Measurements from ENCODE around the gene POLL.

The POLL gene

DNA sequence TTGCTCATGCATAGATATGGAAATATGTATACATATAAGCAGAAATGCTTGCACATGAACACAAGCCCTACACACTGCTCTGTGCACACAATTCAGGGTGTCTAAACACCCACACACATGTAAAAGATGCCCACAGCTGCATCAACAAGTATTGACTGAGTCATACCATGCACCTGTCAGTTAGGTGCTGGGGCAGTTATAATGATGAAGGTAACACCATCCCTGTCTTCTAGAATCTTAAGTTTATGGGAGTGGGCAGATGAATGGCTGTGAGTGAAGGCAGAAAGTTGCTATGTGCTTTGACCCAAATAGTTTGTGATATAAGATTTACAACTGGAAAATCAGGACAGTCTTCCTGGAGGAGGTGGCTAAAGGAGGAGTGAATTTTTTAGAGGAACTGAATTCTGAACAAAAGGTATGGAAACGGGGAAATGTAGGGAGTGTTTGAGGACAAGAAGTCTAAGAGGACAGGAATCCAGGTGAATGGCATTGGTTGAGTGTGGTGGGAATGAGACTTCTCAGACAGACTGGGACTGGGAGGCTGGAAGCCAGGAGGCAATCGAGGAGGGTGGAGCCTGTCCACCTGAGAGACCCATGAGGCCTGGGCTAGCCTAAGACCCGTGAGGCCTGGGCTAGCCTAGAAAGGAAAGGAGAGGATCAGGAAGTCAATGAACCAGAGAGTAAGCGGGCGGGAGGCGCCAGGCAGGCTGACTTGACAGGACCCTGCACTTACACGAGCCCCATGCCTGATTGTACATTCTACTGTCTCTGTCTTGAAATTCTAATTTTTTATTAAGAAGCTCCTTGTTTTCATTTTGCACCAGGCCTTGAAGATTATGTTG is 20.7 kb downstream of the POLL start:
- no peak for TF ChIP-seq CTCF (IDR thresholded peaks at IDR 0.05; ENCODE audit: low read depth, low read length)
- H3K4me3 ChIP-seq (ENCODE audit: low read depth, low read length), result no peak overlapping the region

- H3K4me3 ChIP-seq (ENCODE audit: low read depth, low read length), result no peak overlapping the region
- no peak for TF ChIP-seq CTCF (IDR thresholded peaks at IDR 0.05; ENCODE audit: low read depth, low read length)
Measured at GRCh38 chr10:101566333-101567164, 21.5 kb downstream of the POLL start.

- no peak for TF ChIP-seq CTCF (IDR thresholded peaks at IDR 0.05; ENCODE audit: low read depth, low read length)
- no peak overlapping the region for H3K4me3 ChIP-seq (ENCODE audit: low read depth, low read length)
Measured at GRCh38 chr10:101565936-101566332, 22.1 kb downstream of the POLL start.

DNA sequence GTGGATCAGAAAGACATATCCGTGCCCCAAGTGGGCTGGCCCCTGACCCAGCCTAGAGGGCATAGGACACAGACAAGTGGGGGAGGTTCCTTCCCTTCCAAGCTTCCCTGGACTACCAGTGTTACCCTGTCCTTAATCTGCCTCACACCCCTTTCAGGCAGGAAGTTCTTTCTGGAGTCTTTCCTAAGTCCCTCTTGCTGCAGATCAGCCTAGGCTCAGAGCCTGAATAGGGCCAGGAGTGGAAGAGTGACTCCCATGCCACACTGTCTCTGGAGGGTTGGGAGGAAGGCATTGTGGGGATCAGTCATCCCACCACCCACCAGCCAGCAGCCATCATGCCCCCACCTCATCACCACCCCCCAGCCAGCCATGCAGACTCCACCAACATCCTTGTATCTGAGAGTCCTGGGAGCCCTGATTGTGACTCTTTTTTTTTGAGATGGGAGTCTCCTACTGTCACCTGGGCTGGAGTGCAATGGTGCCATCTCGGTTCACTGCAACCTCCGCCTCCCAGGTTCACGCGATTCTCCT is 22.6 kb downstream of the POLL start:
- H3K4me3 ChIP-seq (ENCODE audit: low read depth, low read length), result no peak overlapping the region
- TF ChIP-seq CTCF (IDR thresholded peaks at IDR 0.05; ENCODE audit: low read depth, low read length), result no peak

GRCh38 chr10:101564490-101564991 is 23.5 kb downstream of the POLL start:
- TF ChIP-seq CTCF (IDR thresholded peaks at IDR 0.05; ENCODE audit: low read depth, low read length), result no peak
- H3K4me3 ChIP-seq (ENCODE audit: low read depth, low read length), result no peak overlapping the region

DNA sequence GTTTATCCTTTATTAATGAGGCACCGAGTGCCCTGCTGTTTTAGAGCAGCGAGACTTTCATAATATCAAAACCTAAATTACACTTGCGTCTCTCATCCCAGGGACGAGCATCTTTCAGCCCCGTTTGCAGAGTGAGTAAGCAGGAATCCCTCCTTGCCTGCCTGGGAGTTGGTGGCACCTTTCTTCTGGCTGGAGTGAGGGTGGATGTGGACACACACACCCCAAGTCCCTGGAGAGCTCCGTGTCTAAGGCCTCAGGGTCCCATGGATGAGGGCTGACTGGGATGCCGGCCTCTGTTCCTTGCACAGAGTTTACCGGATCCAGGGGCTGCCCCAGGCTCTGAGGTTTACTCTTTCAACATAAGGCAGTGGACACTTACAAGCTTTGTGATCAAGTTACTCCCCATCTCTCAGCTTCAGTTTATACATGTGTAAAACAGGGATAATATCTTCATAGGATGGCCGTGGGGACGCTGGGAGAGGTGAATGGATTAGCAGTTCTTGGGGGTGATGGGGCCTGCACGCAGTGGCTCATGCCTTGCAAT is 24.5 kb downstream of the POLL start:
- H3K4me3 ChIP-seq (ENCODE audit: low read depth, low read length), result no peak overlapping the region
- no peak for TF ChIP-seq CTCF (IDR thresholded peaks at IDR 0.05; ENCODE audit: low read depth, low read length)

Data from WI38 (cell line).